Fibroblast of lung (primary cell): ENCODE measurements around the gene CLTA. TPM values are rescaled to one million over a fixed set of nuclear protein-coding genes. Genes with fewer than 3 reads are reported as not detected.
A peak's percentile ranks its signal among the peaks of the same experiment; 100 is the strongest.

Experiments used
- DNase-seq, 2 donors: peaks; one replicate each; pipeline versions ENCODE4 v3.0.0 to v3.0.0-alpha.2; 2010; ENCODE audit warnings: low read depth in 2 of 2
- H2AFZ ChIP-seq: 2 replicates; pipeline ENCODE4 v1.5.1; 2012; ENCODE audit warnings: low read length, control low read depth, inconsistent platforms
- H3K27ac ChIP-seq: 2 replicates; pipeline ENCODE4 v1.5.1; 2011; ENCODE audit warnings: low read length, control low read depth; ENCODE audit not compliant: insufficient read depth
- H3K27me3 ChIP-seq: 2 replicates; pipeline ENCODE4 v1.5.1; 2011; ENCODE audit warnings: mild to moderate bottlenecking, low read length; ENCODE audit not compliant: control insufficient read depth, insufficient read depth
- H3K36me3 ChIP-seq: 2 replicates; pipeline ENCODE4 v1.5.1; 2011; ENCODE audit warnings: low read length; ENCODE audit not compliant: control insufficient read depth, insufficient read depth
- H3K4me1 ChIP-seq: 2 replicates; pipeline ENCODE4 v1.5.1; 2011; ENCODE audit warnings: low read length; ENCODE audit not compliant: control insufficient read depth, insufficient read depth; ENCODE audit errors: extremely low read depth
- H3K4me2 ChIP-seq: 2 replicates; pipeline ENCODE4 v1.5.1; 2011; ENCODE audit warnings: low read length, control low read depth; ENCODE audit not compliant: insufficient read depth; ENCODE audit errors: extremely low read depth
- H3K4me3 ChIP-seq, 4 experiments: fragments of 200-600 bp in 1 of 4; sonication (generic) in 1 of 4; replicated peaks in 1 of 4; 2 replicates each; pipeline ENCODE4 v1.5.1; 2011 to 2016; ENCODE audit warnings: low read length in 4 of 4, low read depth in 3 of 4, mild to moderate bottlenecking in 3 of 4, control low read depth in 2 of 4, inconsistent platforms in 1 of 4, mixed read lengths in 1 of 4; ENCODE audit not compliant: insufficient read depth in 1 of 4; ENCODE audit errors: control extremely low read depth in 1 of 4
- H3K79me2 ChIP-seq: 2 replicates; pipeline ENCODE4 v1.5.1; 2012; ENCODE audit warnings: mild to moderate bottlenecking, low read length, inconsistent platforms; ENCODE audit not compliant: control insufficient read depth, insufficient read depth
- H3K9ac ChIP-seq: 2 replicates; pipeline ENCODE4 v1.5.1; 2011; ENCODE audit warnings: mild to moderate bottlenecking, low read length, control low read depth; ENCODE audit not compliant: insufficient read depth
- H3K9me3 ChIP-seq: 2 replicates; pipeline ENCODE4 v1.5.1; 2012; ENCODE audit warnings: low read depth, low read length; ENCODE audit not compliant: control insufficient read depth, insufficient read depth
- H4K20me1 ChIP-seq: 2 replicates; pipeline ENCODE4 v1.5.1; 2011; ENCODE audit warnings: low read length; ENCODE audit not compliant: control insufficient read depth, insufficient read depth; ENCODE audit errors: extremely low read depth
- EZH2 ChIP-seq: IDR thresholded peaks from 2 replicates; pipeline ENCODE4 v1.5.1; 2012; ENCODE audit warnings: low read length, control low read depth, mild to moderate bottlenecking; ENCODE audit errors: missing control alignments
- polyA plus RNA-seq, 2 donors: library from polyadenylated mRNA; depleted of rRNA in 1 of 2; stranded (reverse) in 1 of 2; unstranded in 1 of 2; fragments of >200 nt; gene quantifications; 2 replicates each; pipeline ENCODE4 v1.2.1, GENCODE V29; 2011 to 2012; ENCODE audit warnings: missing spikeins in 1 of 2
- total RNA-seq: library from RNA; depleted of rRNA; stranded (reverse); fragments of >200 nt; gene quantifications from 2 replicates; pipeline ENCODE4 v1.2.1, GENCODE V29; 2014
- TF ChIP-seq, protein P1 (sequence below), 2 donors: IDR thresholded peaks in 1 of 2; conservative IDR thresholded peaks in 1 of 2; 1 replicate in 1 of 2; 2 replicates in 1 of 2; pipeline ENCODE4 v1.5.1; 2011 to 2012; ENCODE audit warnings: low read length in 2 of 2, control low read depth in 1 of 2, inconsistent platforms in 1 of 2, low read depth in 1 of 2, mild to moderate bottlenecking in 1 of 2

Gene CLTA
- total and polyA plus RNA-seq, 2 donors (not counting 1 experiment from before 2014, with no cell fraction given): 238 to 341 TPM

DNA sequence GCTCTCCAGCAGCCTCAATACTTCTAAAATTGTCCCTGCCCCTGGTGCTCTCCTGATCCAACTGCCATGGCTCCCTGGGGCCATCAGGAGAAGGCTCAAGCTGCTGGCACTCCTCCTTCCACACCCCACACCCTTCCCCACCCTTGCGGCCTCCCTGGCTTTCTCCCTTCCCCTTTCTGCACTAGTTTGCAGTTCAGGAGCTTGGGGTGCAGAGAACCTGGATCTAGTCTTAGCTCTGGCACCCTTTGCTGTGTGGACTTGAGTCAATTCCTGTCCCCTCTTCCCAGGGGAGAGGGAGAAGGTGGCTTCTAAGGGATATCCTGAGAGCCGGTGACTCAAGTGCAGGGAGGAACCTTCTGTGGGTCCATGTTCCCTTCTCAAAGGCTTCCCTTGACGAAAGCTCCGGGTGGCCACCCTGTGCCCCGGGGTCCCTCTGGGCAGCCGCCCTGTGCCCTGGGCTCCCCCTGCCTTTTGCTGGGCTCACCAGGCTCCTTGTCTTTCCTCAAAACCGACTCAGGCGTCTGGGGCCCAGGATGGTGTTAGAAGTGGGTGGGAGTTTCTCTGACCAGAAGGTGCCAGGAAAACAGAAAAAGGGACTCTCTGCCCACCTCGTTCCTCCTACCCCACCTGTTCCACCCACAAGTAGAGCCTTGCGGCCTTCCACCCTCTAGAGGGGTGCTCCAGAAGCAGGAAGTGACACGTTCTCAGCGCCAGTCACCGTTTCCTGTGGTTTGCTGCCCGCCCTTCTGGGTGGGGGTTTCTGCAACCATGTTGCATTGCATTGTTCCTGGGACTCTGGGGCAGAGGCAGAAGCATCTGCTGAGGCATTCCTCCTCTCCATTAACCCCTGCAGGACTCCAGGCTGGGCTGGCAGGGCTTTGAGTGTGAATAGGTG, 39.2 kb upstream of the CLTA start:
- H3K27me3 ChIP-seq: no peaks in the 10 kb centered on the region
- H3K4me1 ChIP-seq: peaks cover 20% of the 10 kb centered on the region
- no peaks in the 10 kb centered on the region for H3K9me3 ChIP-seq
- H3K79me2 ChIP-seq: no peaks in the 10 kb centered on the region
- peaks cover 3% of the 10 kb centered on the region for H3K36me3 ChIP-seq
- TF ChIP-seq, protein P1, sequence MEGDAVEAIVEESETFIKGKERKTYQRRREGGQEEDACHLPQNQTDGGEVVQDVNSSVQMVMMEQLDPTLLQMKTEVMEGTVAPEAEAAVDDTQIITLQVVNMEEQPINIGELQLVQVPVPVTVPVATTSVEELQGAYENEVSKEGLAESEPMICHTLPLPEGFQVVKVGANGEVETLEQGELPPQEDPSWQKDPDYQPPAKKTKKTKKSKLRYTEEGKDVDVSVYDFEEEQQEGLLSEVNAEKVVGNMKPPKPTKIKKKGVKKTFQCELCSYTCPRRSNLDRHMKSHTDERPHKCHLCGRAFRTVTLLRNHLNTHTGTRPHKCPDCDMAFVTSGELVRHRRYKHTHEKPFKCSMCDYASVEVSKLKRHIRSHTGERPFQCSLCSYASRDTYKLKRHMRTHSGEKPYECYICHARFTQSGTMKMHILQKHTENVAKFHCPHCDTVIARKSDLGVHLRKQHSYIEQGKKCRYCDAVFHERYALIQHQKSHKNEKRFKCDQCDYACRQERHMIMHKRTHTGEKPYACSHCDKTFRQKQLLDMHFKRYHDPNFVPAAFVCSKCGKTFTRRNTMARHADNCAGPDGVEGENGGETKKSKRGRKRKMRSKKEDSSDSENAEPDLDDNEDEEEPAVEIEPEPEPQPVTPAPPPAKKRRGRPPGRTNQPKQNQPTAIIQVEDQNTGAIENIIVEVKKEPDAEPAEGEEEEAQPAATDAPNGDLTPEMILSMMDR (conservative IDR thresholded peaks at IDR 0.05 in 1 of 2, IDR thresholded peaks at IDR 0.05 in 1 of 2; ENCODE audit: low read depth in 1 of 2, low read length in 2 of 2): no peak
- no peak for TF ChIP-seq EZH2
- peak; percentile 49 to 85 for DNase-seq
- H3K27ac ChIP-seq: no peak overlapping the region
- no peak overlapping the region for H2AFZ ChIP-seq
- H3K9ac ChIP-seq: no peak overlapping the region
- H3K4me3 ChIP-seq: no peak overlapping the region
- H3K4me2 ChIP-seq: no peak overlapping the region
- H4K20me1 ChIP-seq: no peaks in the 10 kb centered on the region

DNA sequence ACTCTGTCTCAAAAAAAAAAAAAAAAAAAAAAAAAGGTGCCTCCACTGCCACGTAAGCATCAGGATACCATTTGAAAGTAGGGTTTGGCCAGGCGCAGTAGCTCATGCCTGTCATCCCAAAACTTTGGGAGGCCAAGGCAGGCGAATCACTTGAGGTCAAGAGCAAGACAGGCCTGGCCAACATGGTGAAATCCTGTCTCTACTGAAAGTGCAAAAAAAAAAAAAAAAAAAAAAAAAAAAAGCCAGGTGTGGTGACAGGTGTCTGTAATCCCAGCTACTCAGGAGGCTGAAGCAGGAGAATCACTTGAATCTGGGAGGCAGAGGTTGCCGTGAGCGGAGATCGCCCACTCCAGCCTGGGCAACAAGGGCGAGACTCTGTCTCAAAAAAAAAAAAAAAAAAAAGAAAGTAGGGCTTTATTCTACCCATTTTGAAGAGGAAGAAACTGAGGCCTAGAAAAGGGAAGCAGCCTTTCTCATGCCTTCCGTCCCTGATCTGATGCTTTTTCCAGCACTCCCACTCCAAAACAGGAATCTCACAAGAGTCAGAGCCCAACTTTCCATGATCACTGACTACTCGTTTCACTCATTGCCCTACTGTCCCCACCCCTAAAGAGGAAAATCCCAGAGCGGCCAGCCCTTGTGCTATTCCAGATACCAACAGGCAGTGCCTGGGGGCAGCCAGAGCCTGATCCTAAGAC, 37.8 kb upstream of the CLTA start:
- Histone ChIP-seq H3K4me3 (no peak overlapping the region), H3K9ac (no peak overlapping the region), H3K27ac (no peak overlapping the region), H3K36me3 (peaks cover 3% of the 10 kb centered on the region), H3K9me3 (no peaks in the 10 kb centered on the region), H4K20me1 (no peaks in the 10 kb centered on the region), H3K4me1 (peaks cover 20% of the 10 kb centered on the region), H3K4me2 (no peak overlapping the region), H3K79me2 (no peaks in the 10 kb centered on the region), H3K27me3 (no peaks in the 10 kb centered on the region), H2AFZ (no peak overlapping the region)
- DNase-seq: no peak
- TF ChIP-seq EZH2: no peak
- TF ChIP-seq, protein P1 (conservative IDR thresholded peaks at IDR 0.05 in 1 of 2, IDR thresholded peaks at IDR 0.05 in 1 of 2; ENCODE audit: low read depth in 1 of 2, low read length in 2 of 2): no peak

DNA sequence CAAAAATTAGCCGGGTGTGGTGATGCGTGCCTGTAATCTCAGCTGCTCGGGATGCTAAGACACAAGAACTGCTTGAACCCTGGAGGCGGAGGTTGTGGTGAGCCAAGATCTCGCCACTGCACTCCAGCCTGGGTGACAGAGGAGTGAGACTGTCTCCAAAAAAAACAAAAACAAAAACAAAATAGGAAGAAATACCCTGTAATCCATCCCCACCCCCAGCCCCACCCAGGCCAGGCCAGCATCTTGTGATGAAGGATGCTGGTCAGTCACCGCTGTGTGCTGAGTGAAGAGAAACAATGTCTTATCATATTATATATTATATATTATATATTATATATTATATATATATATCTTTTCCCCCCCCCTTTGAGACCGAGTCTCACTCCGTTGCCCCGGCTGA, 37.0 kb upstream of the CLTA start:
- Histone ChIP-seq H3K4me1 (peaks cover 15% of the 10 kb centered on the region), H3K79me2 (no peaks in the 10 kb centered on the region), H3K9ac (no peak overlapping the region), H3K27ac (peak overlapping the region; percentile 76), H3K4me3 (no peak overlapping the region), H3K9me3 (no peaks in the 10 kb centered on the region), H4K20me1 (no peaks in the 10 kb centered on the region), H3K36me3 (peaks cover 3% of the 10 kb centered on the region), H2AFZ (no peak overlapping the region), H3K4me2 (no peak overlapping the region), H3K27me3 (no peaks in the 10 kb centered on the region)
- DNase-seq: no peak
- TF ChIP-seq EZH2: no peak
- TF ChIP-seq, protein P1 (conservative IDR thresholded peaks at IDR 0.05 in 1 of 2, IDR thresholded peaks at IDR 0.05 in 1 of 2; ENCODE audit: low read depth in 1 of 2, low read length in 2 of 2): no peak
